HepG2 (cell line): ENCODE measurements around the gene MLXIPL. TPM values are rescaled to one million over a fixed set of nuclear protein-coding genes. Genes with fewer than 3 reads are reported as not detected.

Experiments used
- HDAC1 ChIP-seq: sonication (generic); formaldehyde crosslinking; IDR thresholded peaks from 2 replicates; pipeline ENCODE4 v1.5.1; 2020; ENCODE audit warnings: mild to moderate bottlenecking, missing genetic modification reagents
- HIVEP1 ChIP-seq: sonication (generic); formaldehyde crosslinking; IDR thresholded peaks from 2 replicates; pipeline ENCODE4 v1.4.0; 2020; ENCODE audit warnings: mild to moderate bottlenecking, missing genetic modification reagents
- KAT2B ChIP-seq: fragments of 150-350 bp; IDR thresholded peaks from 2 replicates; pipeline ENCODE4 v1.6.1; 2014; ENCODE audit warnings: low read depth, low read length, borderline replicate concordance
- KDM5B ChIP-seq: sonication (generic); formaldehyde crosslinking; IDR thresholded peaks from 2 replicates; pipeline ENCODE4 v1.4.0; 2020; ENCODE audit warnings: missing genetic modification reagents, mild to moderate bottlenecking, borderline replicate concordance
- KMT2A ChIP-seq: sonication (generic); formaldehyde crosslinking; IDR thresholded peaks from 2 replicates; pipeline ENCODE4 v1.4.0; 2020; ENCODE audit warnings: missing genetic modification reagents
- MBNL3 ChIP-seq: fragments of 250-450 bp; sonication (Bioruptor Pico); conservative IDR thresholded peaks from 2 replicates; pipeline ENCODE4 v1.8.0; 2022; ENCODE audit warnings: mild to moderate bottlenecking, inconsistent platforms
- NCOA2 ChIP-seq: sonication (generic); formaldehyde crosslinking; IDR thresholded peaks from 2 replicates; pipeline ENCODE4 v1.8.0; 2022; ENCODE audit warnings: inconsistent platforms
- NONO ChIP-seq, 2 experiments: fragments of 450-650 bp in 1 of 2; sonication (generic) in 1 of 2; formaldehyde crosslinking in 1 of 2; IDR thresholded peaks in 1 of 2; conservative IDR thresholded peaks in 1 of 2; 2 replicates each; pipeline versions ENCODE4 v1.6.1 to v1.8.0; 2017 to 2022; ENCODE audit warnings: mild to moderate bottlenecking in 1 of 2, missing genetic modification reagents in 1 of 2, moderate library complexity in 1 of 2
- SMYD3 ChIP-seq: sonication (generic); formaldehyde crosslinking; IDR thresholded peaks from 2 replicates; pipeline ENCODE4 v1.8.1; 2023; ENCODE audit warnings: mild to moderate bottlenecking, missing genetic modification reagents
- SNAPC2 ChIP-seq: sonication (generic); formaldehyde crosslinking; IDR thresholded peaks from 2 replicates; pipeline ENCODE4 v1.8.1; 2022; ENCODE audit warnings: mild to moderate bottlenecking, missing genetic modification reagents
- STAT5B ChIP-seq: sonication (generic); formaldehyde crosslinking; IDR thresholded peaks from 2 replicates; pipeline ENCODE4 v1.4.0; 2020; ENCODE audit warnings: missing genetic modification reagents
- ZNF670 ChIP-seq: sonication (generic); formaldehyde crosslinking; IDR thresholded peaks from 2 replicates; pipeline ENCODE4 v1.8.0; 2022; ENCODE audit warnings: mild to moderate bottlenecking, missing genetic modification reagents, borderline replicate concordance
- ZNF878 ChIP-seq: sonication (generic); formaldehyde crosslinking; IDR thresholded peaks from 2 replicates; pipeline ENCODE4 v1.8.1; 2023; ENCODE audit warnings: mild to moderate bottlenecking, missing genetic modification reagents, moderate library complexity
- polyA plus RNA-seq, 8 experiments: library from polyadenylated mRNA; depleted of rRNA in 3 of 8; stranded (reverse) in 7 of 8; unstranded in 1 of 8; fragments of >200 nt; fragmentation: Illumina TruSeq in 4 of 8; extraction: Trizol in 4 of 8; gene quantifications; 2 replicates each; pipeline versions ENCODE4 v1.2.1 to v1.2.3, GENCODE V29; 2011 to 2016; ENCODE audit warnings: low read depth in 4 of 8, missing spikeins in 1 of 8, mixed read lengths in 1 of 8; ENCODE audit not compliant: insufficient read depth in 1 of 8
- total RNA-seq, 5 experiments: library from RNA; depleted of rRNA; stranded (reverse); fragments of >200 nt; fragmentation: Illumina TruSeq; extraction: Trizol; gene quantifications; 2 replicates each; pipeline ENCODE4 v1.2.3, GENCODE V29; 2016; ENCODE audit warnings: low read depth in 1 of 5
- TF ChIP-seq, protein P1 (sequence below): sonication (generic); formaldehyde crosslinking; IDR thresholded peaks from 2 replicates; pipeline ENCODE4 v1.5.1; 2020; ENCODE audit warnings: mild to moderate bottlenecking, missing genetic modification reagents
- TF ChIP-seq, protein P2 (sequence below): sonication (generic); formaldehyde crosslinking; IDR thresholded peaks from 2 replicates; pipeline ENCODE4 v1.4.0; 2020; ENCODE audit warnings: mild to moderate bottlenecking, missing genetic modification reagents, borderline replicate concordance
- TF ChIP-seq, protein P3 (sequence below): sonication (generic); formaldehyde crosslinking; IDR thresholded peaks from 2 replicates; pipeline ENCODE4 v1.4.0; 2020; ENCODE audit warnings: missing genetic modification reagents, mild to moderate bottlenecking, borderline replicate concordance
- TF ChIP-seq, protein P4 (sequence below): sonication (generic); formaldehyde crosslinking; IDR thresholded peaks from 2 replicates; pipeline ENCODE4 v1.4.0; 2020; ENCODE audit warnings: missing genetic modification reagents; ENCODE audit errors: not compliant biosample characterization

The MLXIPL gene
- total and polyA plus RNA-seq, 2 of the 13 experiments (the other 11 are each of a cell fraction or from before 2014, with no cell fraction given), result 51.6 to 60.1 TPM

DNA sequence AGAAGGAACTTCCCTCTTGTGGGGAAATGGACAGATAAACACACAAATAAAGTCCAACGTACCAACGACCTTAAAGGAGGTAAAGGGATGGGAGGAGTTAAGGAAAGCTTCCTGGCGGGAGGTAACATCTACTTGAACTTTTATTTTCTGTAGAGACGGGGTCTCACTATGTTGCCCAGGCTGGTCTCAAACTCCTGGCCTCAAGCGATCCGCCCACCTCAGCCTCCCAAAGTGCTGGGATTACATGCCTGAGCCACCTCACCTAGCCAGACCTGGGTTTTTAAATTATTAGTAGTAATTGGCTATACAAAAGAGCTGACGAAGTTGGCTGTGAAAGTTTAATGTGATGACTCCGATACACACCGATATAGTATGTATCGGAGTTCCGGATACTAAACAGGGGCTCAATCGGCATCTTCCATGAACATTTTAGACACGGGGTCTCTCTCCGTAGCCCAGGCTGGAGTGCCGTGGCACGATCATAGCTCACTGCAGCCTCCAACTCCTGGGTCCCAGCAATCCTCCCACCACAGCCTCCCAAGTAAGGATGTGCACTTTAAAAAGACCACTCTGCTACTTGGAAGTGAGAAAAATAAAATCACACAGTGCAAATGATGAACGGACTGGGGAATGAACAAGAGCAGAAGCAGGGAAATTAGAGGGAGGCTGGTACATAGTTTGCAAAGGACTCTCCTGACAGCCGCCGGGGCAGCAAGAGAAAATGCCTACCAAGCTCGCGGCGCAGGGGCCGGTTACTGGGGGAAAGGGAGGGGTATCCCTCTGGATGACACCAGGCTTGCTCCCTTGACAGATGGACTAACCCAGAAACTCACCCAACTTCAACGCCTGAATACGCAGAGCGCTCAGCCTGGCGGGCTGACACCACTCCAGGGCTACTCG lies 67.9 kb downstream of the MLXIPL start (continued):
- TF ChIP-seq, protein P1, sequence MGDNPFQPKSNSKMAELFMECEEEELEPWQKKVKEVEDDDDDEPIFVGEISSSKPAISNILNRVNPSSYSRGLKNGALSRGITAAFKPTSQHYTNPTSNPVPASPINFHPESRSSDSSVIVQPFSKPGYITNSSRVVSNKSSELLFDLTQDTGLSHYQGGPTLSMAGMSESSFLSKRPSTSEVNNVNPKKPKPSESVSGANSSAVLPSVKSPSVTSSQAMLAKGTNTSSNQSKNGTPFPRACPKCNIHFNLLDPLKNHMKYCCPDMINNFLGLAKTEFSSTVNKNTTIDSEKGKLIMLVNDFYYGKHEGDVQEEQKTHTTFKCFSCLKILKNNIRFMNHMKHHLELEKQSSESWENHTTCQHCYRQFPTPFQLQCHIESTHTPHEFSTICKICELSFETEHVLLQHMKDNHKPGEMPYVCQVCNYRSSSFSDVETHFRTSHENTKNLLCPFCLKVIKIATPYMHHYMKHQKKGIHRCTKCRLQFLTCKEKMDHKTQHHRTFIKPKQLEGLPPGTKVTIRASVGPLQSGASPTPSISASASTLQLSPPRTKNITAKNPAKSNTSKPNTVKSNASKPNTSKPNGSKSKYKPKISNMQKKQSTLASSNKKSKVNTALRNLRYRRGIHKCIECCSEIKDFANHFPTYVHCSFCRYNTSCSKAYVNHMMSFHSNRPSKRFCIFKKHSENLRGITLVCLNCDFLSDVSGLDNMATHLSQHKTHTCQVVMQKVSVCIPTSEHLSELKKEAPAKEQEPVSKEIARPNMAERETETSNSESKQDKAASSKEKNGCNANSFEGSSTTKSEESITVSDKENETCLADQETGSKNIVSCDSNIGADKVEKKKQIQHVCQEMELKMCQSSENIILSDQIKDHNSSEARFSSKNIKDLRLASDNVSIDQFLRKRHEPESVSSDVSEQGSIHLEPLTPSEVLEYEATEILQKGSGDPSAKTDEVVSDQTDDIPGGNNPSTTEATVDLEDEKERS (CRISPR knock-in tag), result no peak
- TF ChIP-seq KDM5B (CRISPR knock-in tag), result 0 out of 2 replicates have a peak, but pooled peaks have one; percentile 4
- TF ChIP-seq ZNF670, result peak; percentile 48; the same call in 1 of the 2 replicates
- TF ChIP-seq, protein P2, sequence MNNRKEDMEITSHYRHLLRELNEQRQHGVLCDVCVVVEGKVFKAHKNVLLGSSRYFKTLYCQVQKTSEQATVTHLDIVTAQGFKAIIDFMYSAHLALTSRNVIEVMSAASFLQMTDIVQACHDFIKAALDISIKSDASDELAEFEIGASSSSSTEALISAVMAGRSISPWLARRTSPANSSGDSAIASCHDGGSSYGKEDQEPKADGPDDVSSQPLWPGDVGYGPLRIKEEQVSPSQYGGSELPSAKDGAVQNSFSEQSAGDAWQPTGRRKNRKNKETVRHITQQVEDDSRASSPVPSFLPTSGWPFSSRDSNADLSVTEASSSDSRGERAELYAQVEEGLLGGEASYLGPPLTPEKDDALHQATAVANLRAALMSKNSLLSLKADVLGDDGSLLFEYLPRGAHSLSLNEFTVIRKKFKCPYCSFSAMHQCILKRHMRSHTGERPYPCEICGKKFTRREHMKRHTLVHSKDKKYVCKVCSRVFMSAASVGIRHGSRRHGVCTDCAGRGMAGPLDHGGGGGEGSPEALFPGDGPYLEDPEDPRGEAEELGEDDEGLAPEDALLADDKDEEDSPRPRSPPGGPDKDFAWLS (CRISPR knock-in tag), result no peak
- no peak for TF ChIP-seq SMYD3
- TF ChIP-seq STAT5B (CRISPR knock-in tag), result no peak
- TF ChIP-seq KAT2B, result no peak
- TF ChIP-seq, protein P3, sequence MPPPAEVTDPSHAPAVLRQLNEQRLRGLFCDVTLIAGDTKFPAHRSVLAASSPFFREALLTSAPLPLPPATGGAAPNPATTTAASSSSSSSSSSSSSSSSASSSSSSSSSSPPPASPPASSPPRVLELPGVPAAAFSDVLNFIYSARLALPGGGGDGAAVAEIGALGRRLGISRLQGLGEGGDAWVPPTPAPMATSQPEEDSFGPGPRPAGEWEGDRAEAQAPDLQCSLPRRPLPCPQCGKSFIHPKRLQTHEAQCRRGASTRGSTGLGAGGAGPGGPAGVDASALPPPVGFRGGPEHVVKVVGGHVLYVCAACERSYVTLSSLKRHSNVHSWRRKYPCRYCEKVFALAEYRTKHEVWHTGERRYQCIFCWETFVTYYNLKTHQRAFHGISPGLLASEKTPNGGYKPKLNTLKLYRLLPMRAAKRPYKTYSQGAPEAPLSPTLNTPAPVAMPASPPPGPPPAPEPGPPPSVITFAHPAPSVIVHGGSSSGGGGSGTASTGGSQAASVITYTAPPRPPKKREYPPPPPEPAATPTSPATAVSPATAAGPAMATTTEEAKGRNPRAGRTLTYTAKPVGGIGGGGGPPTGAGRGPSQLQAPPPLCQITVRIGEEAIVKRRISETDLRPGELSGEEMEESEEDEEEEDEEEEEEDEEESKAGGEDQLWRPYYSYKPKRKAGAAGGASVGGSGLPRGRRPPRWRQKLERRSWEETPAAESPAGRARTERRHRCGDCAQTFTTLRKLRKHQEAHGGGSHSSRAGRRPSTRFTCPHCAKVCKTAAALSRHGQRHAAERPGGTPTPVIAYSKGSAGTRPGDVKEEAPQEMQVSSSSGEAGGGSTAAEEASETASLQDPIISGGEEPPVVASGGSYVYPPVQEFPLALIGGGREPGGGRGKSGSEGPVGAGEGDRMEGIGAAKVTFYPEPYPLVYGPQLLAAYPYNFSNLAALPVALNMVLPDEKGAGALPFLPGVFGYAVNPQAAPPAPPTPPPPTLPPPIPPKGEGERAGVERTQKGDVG (CRISPR knock-in tag), result no peak
- TF ChIP-seq, protein P4, sequence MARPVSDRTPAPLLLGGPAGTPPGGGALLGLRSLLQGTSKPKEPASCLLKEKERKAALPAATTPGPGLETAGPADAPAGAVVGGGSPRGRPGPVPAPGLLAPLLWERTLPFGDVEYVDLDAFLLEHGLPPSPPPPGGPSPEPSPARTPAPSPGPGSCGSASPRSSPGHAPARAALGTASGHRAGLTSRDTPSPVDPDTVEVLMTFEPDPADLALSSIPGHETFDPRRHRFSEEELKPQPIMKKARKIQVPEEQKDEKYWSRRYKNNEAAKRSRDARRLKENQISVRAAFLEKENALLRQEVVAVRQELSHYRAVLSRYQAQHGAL, result no peak
- peak; percentile 86; the same call in 1 of the 2 replicates for TF ChIP-seq HIVEP1 (CRISPR knock-in tag)
- TF ChIP-seq KMT2A (CRISPR knock-in tag), result no peak; the same call in 1 of the 2 replicates
- TF ChIP-seq NONO (IDR thresholded peaks at IDR 0.05), result no peak
- no peak for TF ChIP-seq NONO (CRISPR knock-in tag; conservative IDR thresholded peaks at IDR 0.05)
- no peak for TF ChIP-seq ZNF878 (CRISPR knock-in tag)
- TF ChIP-seq HDAC1, result 0 out of 2 replicates have a peak, but pooled peaks have one; percentile 50
- no peak for TF ChIP-seq NCOA2 (CRISPR knock-in tag)
- TF ChIP-seq MBNL3 (CRISPR knock-in tag), result no peak
- no peak for TF ChIP-seq SNAPC2 (CRISPR knock-in tag)
